ENCODE measurements around the gene C2CD3.
"Not testable (repeated sequence)": the region's sequence is repeated elsewhere in the genome, so short reads cannot be mapped to it uniquely, and the experiment has no call there.

C2CD3 gene

DNA sequence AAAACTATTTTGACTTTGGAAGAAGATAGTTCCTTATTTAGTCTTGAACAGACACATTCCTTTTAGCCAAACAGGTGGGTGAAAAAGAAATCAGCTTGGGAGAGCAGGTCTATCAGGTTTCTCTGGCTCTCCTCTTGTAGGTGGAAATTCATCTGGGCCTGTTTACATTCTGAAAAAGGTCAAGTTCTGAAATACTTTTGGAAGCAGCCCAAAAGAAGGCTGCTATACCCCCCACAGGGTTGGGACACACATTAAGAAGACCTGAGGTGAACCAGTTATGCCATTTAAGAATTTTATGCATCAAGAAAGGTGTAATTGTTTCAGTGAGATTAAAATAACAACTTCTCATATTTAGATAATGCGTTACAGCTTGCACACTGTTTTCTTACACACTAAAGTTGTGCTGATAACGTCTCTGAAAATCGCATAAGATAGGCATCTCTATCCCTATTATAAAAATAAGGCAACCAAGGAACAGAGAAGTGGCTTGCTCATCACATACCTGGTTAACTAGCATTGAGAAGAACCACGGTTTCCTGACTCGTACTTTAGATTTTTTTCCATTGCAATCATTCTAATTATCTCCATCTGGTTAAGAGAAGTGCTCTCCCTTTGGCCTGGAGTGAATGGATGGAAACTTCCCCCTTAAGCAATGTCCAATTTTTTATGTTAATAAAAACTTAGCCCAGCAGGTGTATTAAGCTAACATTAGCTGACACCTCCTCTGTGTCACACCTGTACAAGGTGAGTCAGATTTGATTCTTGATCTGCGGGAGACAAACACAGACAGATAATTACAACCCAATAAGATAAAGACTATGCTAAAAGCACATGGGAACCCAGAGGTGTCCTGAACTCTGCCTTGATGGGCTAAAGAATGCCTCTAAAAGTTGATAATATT is 101.4 kb downstream of the C2CD3 start:
- DNase-seq (ENCODE audit: low read depth) = no peak

DNA sequence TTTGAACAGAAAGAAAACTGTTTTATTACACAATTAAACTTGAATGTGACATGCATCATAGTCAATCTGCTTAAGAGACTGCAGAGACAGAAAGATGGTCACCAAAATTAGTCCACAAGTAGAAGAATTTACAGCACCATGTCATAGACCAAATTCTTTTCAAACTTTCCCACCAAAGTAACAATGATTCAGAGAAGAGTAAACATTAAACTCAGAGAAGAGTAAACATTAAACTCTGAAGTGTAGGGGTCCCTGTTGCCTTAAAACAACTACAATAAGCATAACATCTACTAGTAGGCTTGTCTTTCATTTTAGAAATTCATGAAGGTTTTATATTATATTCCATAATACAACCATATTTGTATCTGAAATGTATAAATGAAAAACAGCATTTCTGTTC is 104.1 kb downstream of the C2CD3 start:
- not testable (repeated sequence) for DNase-seq (ENCODE audit: low read depth)

DNA sequence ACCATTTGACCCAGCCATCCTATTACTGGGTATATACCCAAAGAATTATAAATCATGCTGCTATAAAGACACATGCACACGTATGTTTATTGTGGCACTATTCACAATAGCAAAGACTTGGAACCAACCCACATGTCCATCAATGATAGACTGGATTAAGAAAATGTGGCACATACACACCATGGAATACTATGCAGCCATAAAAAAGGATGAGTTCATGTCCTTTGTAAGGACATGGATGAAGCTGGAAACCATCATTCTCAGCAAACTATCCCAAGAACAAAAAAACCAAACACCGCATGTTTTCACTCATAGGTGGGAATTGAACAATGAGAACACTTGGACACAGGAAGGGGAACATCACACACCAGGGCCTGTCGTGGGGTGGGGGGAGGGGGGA is 105.3 kb downstream of the C2CD3 start:
- not testable (repeated sequence) for DNase-seq (ENCODE audit: low read depth)

DNA sequence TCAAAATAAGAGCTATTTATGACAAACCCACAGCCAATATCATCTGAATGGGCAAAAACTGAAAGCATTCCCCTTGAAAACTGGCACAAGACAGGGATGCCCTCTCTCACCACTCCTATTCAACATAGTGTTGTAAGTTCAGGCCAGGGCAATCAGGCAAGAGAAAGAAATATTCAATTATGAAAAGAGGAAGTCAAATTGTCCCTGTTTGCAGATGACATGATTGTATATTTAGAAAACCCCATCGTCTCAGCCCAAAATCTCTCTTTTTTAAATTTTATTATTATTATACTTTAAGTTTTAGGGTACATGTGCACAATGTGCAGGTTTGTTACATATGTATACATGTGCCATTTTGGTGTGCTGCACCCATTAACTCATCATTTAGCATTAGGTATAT is 107.2 kb downstream of the C2CD3 start:
- DNase-seq (ENCODE audit: low read depth) = not testable (repeated sequence)

DNA sequence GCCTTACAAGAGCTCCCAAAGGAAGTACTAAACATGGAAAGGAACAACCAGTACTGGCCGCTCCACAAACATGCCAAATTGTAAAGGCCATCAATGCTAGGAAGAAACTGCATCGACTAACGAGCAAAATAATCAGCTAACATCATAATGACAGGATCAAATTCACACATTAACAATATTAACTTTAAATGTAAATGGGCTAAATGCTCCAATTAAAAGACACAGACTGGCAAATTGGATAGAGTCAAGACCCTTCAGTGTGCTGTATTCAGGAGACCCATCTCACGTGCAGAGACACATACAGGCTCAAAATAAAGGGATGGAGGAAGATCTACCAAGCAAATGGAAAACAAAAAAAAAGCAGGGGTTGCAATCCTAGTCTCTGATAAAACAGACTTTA is 109.2 kb downstream of the C2CD3 start:
- not testable (repeated sequence) for DNase-seq (ENCODE audit: low read depth)

DNA sequence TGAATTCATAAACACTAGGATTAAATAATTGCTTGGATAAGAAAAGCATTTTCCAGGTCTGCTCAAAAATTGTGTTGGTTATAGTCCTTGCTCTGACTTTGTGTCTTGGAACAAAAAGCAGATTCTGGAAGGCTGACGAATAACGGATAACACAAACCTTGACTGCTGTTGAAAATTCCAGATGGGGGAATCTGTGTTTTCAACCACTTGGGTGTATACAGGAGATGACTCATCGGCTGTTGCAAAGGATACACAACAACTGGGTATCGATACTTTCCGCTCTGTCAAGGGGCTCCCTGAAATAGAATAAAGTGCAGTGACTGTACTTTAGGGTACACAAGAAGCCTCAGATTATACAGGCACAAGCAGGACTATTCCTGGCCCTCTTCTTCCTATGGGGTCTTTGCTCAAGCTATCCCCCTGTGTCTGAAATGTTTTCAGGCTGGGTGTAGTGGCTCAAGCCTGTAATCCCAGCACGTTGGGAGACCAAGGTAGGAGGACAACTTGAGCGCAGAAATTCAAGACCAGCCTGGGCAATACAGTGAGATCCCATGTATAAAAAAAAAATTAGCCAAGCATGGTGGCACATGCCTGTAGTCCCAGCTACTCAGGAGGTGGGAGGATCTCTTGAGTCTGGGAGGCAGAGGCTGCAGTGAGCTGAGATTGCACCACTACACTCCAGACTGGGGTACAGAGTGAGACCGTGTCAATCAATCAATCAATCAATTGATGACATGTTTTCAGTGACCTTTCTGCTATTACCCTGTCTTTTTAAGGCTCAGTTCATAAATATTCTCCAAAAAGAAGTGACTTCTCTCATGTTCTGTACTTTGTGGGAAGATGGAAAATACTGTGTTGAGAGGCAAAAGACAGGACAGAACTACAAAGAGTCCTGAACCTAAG is 113.3 kb downstream of the C2CD3 start:
- no peak for DNase-seq (ENCODE audit: low read depth)

DNA sequence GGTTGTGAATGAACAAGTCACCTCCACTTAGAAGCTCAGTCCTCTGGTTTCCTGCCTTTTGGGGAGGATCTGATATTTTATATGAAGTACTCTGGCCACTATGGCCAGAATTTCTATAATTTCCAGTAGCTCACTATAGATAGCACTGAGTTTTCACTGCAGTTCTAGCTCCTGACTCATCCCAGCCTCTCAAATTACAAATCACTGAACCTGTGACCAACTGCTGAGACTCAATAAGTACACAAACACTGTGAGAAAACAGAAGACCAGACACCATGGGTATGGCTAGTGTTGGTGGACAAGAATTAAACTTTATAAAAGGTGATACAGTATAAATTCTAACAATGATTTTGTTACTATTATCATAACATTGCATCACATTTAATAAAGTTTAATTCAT is 114.9 kb downstream of the C2CD3 start:
- peak; percentile 49 for DNase-seq (ENCODE audit: low read depth)

DNA sequence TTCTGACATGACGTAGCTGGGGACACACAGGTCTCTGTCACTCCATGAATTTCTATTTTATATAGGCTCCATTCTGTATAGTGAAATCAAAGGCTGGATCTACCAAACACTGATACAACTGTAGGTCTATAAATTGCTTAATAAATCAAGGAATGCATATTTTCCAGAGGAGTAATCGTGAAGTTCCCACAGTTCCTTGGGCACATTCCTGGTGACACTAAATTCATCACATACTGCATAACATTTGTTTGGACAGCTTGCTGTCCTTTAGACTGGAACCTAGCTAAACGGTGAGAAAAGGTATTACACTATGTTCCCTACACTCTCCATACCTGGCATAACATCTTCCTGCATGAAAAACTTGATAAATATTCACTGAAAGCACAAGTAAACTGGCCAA is 120.3 kb downstream of the C2CD3 start:
- DNase-seq (ENCODE audit: low read depth) = no peak

DNA sequence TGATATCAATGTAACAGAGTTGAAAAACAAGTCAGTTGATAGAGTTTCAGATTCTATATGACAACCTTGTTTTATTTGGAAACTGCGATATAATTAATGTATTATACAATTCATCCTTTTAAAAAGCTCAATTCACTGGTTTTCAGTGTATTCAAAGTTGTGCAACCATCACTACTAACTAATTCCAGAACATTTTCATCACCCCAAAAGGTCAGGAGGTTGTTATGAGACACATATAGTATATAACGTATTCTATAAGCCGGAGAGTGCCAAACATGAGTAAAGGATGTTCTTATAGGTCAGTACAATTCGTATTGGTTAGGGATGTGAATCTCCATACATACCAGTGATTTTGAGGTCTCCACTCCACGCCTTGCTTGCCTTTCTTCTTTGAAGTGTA is 121.8 kb downstream of the C2CD3 start:
- DNase-seq (ENCODE audit: low read depth) = no peak

DNA sequence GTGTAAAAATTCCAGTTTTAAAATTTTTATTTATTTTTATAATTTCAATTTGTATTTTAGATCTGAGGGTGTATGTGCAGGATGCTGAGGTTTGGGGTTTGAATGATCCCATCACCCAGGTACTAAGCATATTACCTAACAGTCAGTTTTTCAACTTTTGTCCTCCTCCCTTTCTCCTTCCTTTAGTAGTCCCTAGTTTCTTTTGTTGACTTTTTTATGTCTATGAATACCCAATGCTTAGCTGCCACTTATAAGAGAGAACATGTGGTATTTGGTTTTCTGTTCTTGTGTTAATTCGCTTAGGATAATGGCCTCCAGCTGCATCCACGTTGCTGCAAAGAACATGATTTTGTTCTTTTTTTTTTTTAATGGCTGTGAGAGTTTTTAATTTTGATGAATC is 126.3 kb downstream of the C2CD3 start:
- DNase-seq (ENCODE audit: low read depth) = no peak

DNA sequence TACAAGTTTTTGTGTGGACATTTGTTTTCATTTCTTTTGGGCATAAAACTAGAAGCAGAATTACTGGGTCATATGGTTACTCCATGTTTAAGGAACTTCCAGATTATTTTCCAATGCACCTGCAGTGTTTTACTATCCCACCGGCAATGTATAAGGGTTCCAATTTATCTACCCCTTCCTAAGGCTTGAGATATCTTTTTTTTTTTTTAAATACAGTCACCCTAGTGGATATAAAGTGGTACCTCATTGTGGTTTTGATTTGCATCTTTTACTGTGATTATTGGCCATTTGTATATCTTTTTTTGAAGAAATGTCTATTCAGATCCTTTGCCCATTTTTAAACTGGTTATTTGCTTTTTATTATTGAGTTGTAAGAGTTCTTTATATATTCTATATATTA is 127.4 kb downstream of the C2CD3 start:
- no peak for DNase-seq (ENCODE audit: low read depth)

DNA sequence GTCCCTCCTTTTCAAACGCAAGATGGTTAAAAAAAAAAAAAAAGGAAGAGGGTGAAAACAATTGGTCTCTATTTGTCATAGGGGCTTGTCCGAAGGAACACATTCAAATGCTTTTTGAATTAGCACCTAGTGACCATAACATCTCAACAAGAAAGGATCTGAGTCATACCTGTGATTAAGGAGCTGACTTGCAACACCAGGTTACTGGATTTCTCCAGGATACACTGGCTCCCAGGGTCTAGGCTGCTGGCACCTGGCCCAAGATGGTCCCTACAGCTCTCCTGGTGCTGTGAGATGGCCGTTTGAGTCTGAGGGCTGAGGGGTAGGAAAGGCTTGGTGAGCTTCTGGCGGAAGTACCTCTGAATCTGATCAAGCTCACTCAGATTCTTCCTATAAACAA is 133.5 kb downstream of the C2CD3 start:
- no peak for DNase-seq (ENCODE audit: low read depth)

DNA sequence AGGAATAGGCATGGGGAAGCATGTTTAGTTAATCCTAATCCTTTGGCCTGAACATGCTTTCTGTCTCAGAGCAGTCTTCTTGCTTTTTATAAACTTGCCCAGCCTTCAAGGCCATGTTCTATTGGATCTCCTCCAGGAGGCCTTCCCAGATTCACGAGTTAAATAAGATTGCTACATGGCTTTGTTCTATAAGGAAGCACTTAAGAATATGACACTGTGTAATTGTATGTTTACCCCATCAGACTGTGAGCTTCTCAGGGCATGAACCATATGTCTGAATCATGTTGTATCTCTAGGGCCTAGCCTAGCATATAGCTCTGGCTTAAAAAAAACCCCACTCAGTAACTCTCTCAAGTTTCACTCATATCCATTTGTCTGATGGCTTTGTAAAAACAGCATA is 135.5 kb downstream of the C2CD3 start:
- DNase-seq (ENCODE audit: low read depth) = no peak

DNA sequence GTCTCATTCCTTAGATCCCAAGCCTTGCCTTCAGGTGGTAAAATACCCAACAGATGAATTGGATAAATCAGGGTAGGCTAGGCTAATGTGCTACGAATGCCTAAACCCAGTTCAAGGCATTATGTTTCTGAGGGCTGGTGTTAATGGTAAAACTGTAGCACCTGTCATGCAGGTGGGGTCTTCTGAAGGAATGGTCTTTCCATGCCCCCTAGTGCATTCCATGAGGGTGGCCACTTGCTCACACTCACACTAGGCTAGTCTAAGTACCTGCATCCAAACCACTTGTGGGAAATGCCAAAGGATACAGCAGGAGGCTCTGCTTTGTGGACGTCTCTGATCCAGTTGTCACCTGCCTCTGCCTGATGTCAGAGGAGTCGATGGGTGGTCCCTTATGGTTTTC is 137.8 kb downstream of the C2CD3 start:
- DNase-seq (ENCODE audit: low read depth) = no peak

DNA sequence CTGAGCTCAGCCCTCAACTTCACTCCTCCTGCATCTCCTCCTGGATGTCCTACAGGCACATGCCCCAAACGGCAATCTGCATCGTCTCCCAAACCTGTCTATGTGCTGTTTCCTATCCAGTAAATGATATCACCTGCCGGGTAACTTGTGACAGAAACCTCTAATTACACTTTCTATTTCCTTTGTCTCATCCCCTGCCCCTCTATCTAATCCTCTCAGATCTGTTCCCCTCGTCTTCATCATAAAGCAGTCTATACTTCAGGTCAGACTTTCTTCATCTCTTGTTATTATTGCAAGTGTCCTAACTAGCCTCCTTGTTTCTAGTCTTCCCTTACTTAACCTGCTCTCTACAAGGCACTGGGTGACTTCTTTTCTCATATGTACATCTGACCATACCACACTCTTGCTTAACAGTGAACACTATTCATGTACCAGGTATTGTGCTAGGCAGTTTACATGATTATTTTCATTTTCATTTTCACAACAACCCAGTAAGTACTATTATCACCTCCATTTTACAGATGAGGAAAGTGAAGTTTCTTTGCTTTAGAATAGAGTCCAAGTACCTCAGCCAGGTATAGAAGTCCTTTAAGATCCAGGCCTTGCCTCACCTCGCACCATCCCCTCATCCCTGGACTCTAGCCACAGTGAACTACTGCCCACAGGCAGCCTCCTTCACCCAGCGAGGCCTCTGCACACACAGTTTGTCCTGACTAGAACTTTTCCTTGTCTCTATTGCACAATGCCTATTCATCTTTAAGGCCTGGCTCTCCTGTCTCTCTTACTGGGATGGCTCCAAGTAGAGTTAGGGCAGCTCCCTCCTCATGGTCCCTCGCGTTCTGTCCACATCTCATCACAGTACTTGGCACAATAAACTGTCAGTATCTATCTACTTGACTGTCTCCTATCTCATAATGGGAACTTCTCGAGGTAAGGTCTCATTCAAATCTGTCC is 139.8 kb downstream of the C2CD3 start:
- DNase-seq (ENCODE audit: low read depth) = no peak

DNA sequence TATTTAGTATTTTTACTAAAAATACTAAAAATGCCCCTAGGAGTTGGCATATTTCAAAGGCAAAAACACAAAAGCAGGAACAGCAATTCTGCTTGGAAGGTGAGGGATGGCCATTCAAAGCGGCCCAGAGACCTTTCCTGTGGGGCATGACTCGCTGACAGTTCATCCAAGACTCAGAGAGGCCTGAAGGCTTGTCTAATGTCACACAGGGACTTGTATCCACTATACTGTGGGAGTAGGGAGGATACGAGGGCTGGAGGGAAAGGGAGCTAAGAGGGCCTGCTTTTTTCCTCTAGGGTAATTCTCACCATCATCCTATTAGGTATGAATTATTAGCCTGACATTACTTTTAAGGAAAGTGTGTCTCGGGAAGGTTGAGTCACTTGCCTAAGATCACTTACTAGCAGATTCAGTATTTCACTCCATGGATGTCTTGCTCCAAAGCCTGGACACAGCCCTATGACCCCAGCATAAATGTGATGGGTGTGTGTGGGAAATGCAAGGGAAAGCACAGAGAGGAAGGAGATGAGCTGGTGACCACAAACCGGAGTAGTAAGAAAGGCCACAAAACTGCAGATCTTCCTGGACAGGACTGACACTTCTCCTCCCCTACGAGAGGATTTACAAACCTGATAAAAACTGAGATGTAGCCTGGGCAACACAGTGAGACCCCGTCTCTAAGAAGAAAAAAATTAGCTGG is 145.2 kb downstream of the C2CD3 start:
- DNase-seq (ENCODE audit: low read depth) = peak; percentile 65

DNA sequence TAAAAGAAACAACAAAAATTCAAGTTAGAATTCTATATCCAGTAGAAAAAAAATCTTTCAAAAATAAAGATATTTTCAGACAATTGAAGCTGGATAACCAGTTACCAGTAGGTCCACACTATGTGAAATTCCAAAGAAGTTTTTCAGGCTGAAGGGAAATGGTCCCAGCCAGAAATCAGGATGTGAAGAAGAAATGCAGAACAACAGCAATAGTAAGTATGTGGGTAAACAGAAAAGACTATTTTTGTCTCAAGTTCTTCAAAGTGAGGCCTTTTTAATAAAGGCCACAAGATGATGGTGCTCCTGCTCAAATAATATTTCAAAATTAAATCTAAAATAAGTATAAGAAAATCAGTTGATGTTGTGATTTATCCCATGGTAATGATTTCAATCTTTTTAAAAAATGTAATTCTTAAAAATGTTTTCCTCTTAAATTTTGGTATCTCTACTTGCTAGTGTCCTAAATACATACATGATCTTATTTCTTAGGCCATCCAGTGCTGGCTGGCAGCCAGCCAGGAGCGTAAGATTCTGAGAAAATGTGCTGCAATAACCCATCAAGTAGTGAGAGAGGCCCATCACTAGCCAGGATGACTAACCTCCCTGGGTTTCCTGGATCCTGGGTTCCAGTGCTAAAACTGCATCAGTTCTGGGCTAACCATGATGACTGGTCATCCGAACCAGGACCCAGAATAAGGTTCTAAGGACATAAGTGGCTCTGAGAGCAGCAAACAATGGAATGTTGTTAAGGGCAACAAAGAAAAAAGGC is 146.4 kb downstream of the C2CD3 start:
- DNase-seq (ENCODE audit: low read depth) = peak; percentile 87

DNA sequence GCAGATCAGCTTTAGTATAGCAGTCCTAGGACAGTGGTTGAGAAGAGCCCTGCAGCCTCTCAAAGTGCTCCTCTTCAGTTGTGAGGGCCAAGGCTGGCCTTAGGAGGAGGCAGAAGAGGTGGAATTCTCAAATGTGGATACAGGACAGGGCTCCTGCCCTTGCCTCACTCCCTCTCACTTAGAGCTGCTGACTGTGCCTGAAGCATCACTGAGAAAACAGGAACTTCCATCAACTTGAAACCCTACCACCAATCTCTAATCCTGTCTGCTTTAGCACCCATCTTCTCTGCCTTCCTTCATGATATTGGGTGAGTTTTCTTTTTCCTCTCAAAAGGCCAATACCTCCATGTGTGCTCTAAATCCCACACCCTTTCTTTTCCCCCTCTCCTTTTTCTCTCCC is 147.5 kb downstream of the C2CD3 start:
- no peak for DNase-seq (ENCODE audit: low read depth)

DNA sequence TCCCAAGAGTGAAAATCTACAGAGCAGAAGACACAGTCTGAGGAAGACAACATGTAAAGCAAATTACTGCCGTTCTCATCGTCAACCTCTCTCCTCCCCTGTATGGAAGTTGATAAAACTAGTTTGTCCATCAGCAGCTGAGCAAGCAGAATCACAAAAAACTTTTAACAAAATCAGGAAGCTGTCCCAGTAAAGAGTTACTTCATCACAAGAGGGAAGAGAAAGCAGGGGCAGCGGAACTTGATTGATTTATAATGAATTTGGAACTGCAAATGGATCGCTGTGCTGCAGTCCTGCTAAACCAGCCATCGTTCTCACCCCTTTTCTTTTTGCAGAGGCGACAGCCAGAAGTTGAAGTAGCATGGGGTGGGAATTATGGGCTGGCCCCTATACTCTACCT is 148.3 kb downstream of the C2CD3 start:
- DNase-seq (ENCODE audit: low read depth) = no peak

DNA sequence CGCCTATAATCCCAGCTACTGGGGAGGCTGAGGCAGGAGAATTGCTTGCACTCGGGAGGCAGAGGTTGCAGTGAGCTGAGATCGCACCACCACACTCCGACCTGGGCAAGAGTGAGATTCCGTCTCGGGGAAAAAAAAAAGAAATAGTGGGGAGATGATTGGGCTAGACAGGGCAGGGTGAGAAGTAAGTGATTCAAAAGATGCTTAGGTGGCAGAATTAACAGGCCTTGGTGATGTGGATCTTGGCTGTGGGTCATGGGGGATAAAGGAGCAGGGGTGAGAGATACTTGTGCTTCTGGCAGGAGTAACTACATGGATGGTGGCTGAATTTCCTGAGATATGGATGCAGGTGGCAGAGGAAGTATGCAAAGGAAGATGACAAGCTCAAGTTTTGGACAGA is 148.8 kb downstream of the C2CD3 start:
- no peak for DNase-seq (ENCODE audit: low read depth)

DNA sequence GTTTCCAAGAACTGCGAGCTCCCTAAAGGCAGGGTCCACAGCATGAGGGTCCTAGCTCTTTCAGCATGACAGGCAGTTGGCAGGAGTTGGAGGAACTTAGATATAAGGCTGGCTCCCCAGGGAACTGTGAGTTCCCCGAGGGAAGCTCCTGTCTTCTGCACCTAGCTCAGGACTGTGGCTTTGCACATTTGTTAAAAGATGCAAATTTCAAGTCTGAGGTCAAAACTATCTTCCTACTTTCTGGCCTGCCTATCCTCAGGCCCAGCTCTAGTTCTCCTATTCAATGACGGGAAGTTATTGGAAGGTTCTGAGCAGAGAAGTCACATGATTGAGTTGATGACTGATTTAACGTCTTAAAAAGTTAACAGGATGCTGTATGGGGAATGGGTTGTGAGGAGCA is 150.3 kb downstream of the C2CD3 start:
- DNase-seq (ENCODE audit: low read depth) = no peak
